ENCODE data around the gene HDHD2.

DNA sequence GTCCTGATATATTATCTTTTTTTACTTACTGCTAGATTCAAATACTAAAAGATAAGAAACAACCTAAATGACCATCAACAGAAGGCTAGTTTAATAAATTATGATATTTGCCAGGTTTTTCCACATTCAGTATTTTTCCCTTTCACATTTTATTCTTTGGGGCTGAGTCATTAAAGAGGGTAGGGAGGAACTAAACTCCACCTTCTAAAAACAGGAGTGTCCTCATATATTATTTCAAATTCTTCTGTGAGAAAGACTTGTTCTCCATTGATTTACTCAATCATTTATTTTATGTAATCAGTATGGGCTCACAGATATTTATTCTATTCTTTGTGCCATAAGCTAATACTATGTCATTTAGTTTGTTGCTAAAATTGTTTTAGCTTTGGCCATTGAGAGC, 9.0 kb downstream of the HDHD2 start:
- TF ChIP-seq, protein P1, sequence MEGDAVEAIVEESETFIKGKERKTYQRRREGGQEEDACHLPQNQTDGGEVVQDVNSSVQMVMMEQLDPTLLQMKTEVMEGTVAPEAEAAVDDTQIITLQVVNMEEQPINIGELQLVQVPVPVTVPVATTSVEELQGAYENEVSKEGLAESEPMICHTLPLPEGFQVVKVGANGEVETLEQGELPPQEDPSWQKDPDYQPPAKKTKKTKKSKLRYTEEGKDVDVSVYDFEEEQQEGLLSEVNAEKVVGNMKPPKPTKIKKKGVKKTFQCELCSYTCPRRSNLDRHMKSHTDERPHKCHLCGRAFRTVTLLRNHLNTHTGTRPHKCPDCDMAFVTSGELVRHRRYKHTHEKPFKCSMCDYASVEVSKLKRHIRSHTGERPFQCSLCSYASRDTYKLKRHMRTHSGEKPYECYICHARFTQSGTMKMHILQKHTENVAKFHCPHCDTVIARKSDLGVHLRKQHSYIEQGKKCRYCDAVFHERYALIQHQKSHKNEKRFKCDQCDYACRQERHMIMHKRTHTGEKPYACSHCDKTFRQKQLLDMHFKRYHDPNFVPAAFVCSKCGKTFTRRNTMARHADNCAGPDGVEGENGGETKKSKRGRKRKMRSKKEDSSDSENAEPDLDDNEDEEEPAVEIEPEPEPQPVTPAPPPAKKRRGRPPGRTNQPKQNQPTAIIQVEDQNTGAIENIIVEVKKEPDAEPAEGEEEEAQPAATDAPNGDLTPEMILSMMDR (conservative IDR thresholded peaks at IDR 0.05 in 1 of 2, IDR thresholded peaks at IDR 0.05 in 1 of 2; ENCODE audit: low read depth in 1 of 2, low read length in 2 of 2): no peak
- no peak for TF ChIP-seq EZH2 (IDR thresholded peaks at IDR 0.05; ENCODE audit: low read length, missing control alignments)
